GM23338 (cell line): ENCODE results near the gene PPM1H. TPM values are rescaled to one million over a fixed set of nuclear protein-coding genes. Genes with fewer than 3 reads are reported as not detected.

Experiments
- ATAC-seq: fragments of 200-7000 bp; cut with Tn5 transposase; 3 replicates; pipeline ENCODE4 v1.9.1; 2020
- DNase-seq: peaks from one replicate; pipeline ENCODE4 v3.0.0-alpha.2; 2015; ENCODE audit warnings: low spot score
- H2AFZ ChIP-seq: fragments of 200-600 bp; sonication (generic); 2 replicates; pipeline ENCODE4 v1.8.0; 2016; ENCODE audit warnings: antibody characterized with exemption, mild to moderate bottlenecking, moderate library complexity
- H3F3A ChIP-seq: fragments of 200-600 bp; sonication (generic); replicated peaks from 2 replicates; pipeline ENCODE4 v1.8.0; 2017; ENCODE audit warnings: antibody characterized with exemption, mixed run types, low read depth
- H3K27ac ChIP-seq: fragments of 200-600 bp; sonication (generic); 2 replicates; pipeline ENCODE4 v1.6.1; 2016; ENCODE audit warnings: low read depth
- H3K27me3 ChIP-seq: fragments of 200-600 bp; sonication (generic); 2 replicates; pipeline ENCODE4 v1.8.0; 2016; ENCODE audit warnings: mild to moderate bottlenecking, mixed run types, moderate library complexity; ENCODE audit not compliant: insufficient read depth
- H3K36me3 ChIP-seq: fragments of 200-600 bp; sonication (generic); 2 replicates; pipeline ENCODE4 v1.8.0; 2016; ENCODE audit warnings: mild to moderate bottlenecking; ENCODE audit not compliant: insufficient read depth
- H3K4me1 ChIP-seq: fragments of 200-600 bp; sonication (generic); 2 replicates; pipeline ENCODE4 v1.8.0; 2016; ENCODE audit warnings: mild to moderate bottlenecking, moderate library complexity; ENCODE audit not compliant: insufficient read depth
- H3K4me2 ChIP-seq: fragments of 200-600 bp; sonication (generic); 2 replicates; pipeline ENCODE4 v1.7.1; 2017; ENCODE audit warnings: mixed run types
- H3K4me3 ChIP-seq: fragments of 200-600 bp; sonication (generic); 2 replicates; pipeline ENCODE4 v1.6.1; 2016; ENCODE audit warnings: mixed run types
- H3K79me2 ChIP-seq: fragments of 200-600 bp; sonication (generic); replicated peaks from 2 replicates; pipeline ENCODE4 v1.8.0; 2017; ENCODE audit warnings: mild to moderate bottlenecking; ENCODE audit not compliant: insufficient read depth
- H3K9me2 ChIP-seq: fragments of 200-600 bp; sonication (generic); 2 replicates; pipeline ENCODE4 v1.8.0; 2017; ENCODE audit not compliant: insufficient read depth
- H4K20me1 ChIP-seq: fragments of 200-600 bp; sonication (generic); replicated peaks from 2 replicates; pipeline ENCODE4 v1.8.0; 2017; ENCODE audit warnings: mild to moderate bottlenecking; ENCODE audit not compliant: insufficient read depth
- H3K27ac Mint-ChIP-seq: 2 replicates; pipeline ENCODE4 v1.8.0; 2020; ENCODE audit warnings: inconsistent platforms, mild to moderate bottlenecking, moderate library complexity, mixed read lengths
- H3K27me3 Mint-ChIP-seq: 3 replicates; pipeline ENCODE4 v1.8.0; 2022; ENCODE audit warnings: low read depth, mild to moderate bottlenecking, moderate library complexity, mixed read lengths, inconsistent platforms; ENCODE audit not compliant: insufficient read depth, poor library complexity
- H3K36me3 Mint-ChIP-seq: 3 replicates; pipeline ENCODE4 v1.8.0; 2021; ENCODE audit warnings: low read depth, mild to moderate bottlenecking, inconsistent platforms, moderate library complexity, mixed read lengths
- H3K4me1 Mint-ChIP-seq: 3 replicates; pipeline ENCODE4 v1.8.0; 2020; ENCODE audit warnings: mild to moderate bottlenecking, inconsistent platforms, mixed read lengths
- H3K4me3 Mint-ChIP-seq: 3 replicates; pipeline ENCODE4 v1.8.0; 2021; ENCODE audit warnings: moderate library complexity, mild to moderate bottlenecking, inconsistent platforms, mixed read lengths
- H3K9me3 Mint-ChIP-seq: 3 replicates; pipeline ENCODE4 v1.8.0; 2020; ENCODE audit warnings: moderate library complexity, mild to moderate bottlenecking, inconsistent platforms, mixed read lengths
- CREB1 ChIP-seq: fragments of 250-450 bp; sonication (Bioruptor Pico); IDR thresholded peaks from 2 replicates; pipeline ENCODE4 v1.5.0; 2020; ENCODE audit warnings: low read depth, mild to moderate bottlenecking, moderate library complexity
- CTCF ChIP-seq, 2 experiments: fragments of 200-600 bp in 1 of 2; sonication (generic) in 1 of 2; conservative IDR thresholded peaks; 2 replicates each; pipeline versions ENCODE4 v1.5.1 to v1.6.1; 2016 to 2017; ENCODE audit warnings: antibody characterized with exemption in 2 of 2, low read depth in 2 of 2, mild to moderate bottlenecking in 2 of 2, moderate library complexity in 1 of 2
- EZH2 ChIP-seq: fragments of 200-600 bp; sonication (generic); IDR thresholded peaks from one replicate; pipeline ENCODE4 v1.8.0; 2017; ENCODE audit warnings: antibody characterized with exemption, mild to moderate bottlenecking, low read depth; ENCODE audit not compliant: unreplicated experiment
- EZH2phosphoT487 ChIP-seq: fragments of 200-600 bp; sonication (generic); IDR thresholded peaks from one replicate; pipeline ENCODE4 v1.8.1; 2018; ENCODE audit warnings: antibody characterized with exemption; ENCODE audit not compliant: unreplicated experiment
- NANOG ChIP-seq: IDR thresholded peaks from 2 replicates; pipeline ENCODE4 v1.6.1; 2016; ENCODE audit warnings: antibody characterized with exemption, borderline replicate concordance
- REST ChIP-seq: IDR thresholded peaks from one replicate; pipeline ENCODE4 v1.6.1; 2018; ENCODE audit warnings: antibody characterized with exemption; ENCODE audit not compliant: unreplicated experiment
- ZNF331 ChIP-seq: fragments of 250-450 bp; sonication (Bioruptor Pico); IDR thresholded peaks from 2 replicates; pipeline ENCODE4 v1.5.0; 2020; ENCODE audit warnings: low read depth, mild to moderate bottlenecking, moderate library complexity
- polyA plus RNA-seq: library from polyadenylated mRNA; unstranded; fragments of >200 nt; fragmentation: Nextera tagmentation; extraction: Ambion mirVana; gene quantifications from 2 replicates; pipeline ENCODE4 v1.2.1, GENCODE V29; 2016
- total RNA-seq: library from RNA; depleted of rRNA; stranded (reverse); fragments of >200 nt; shearing (Covaris generic); gene quantifications from 2 replicates; pipeline ENCODE4 v1.2.3, GENCODE V29; 2014

The PPM1H gene
- total and polyA plus RNA-seq, 2 experiments from 2014 or later = 11.4 to 41.2 TPM

GRCh38 chr12:62969695-62970094 is 34.7 kb upstream of the PPM1H start:
- Histone ChIP-seq H3K4me2 (no peak overlapping the region), H3K4me3 (no peak overlapping the region), H4K20me1 (no peaks in the 10 kb centered on the region), H3K9me2 (no peaks in the 10 kb centered on the region), H3K27ac (no peak overlapping the region), H3F3A (no peaks in the 10 kb centered on the region), H3K79me2 (no peaks in the 10 kb centered on the region), H2AFZ (no peak overlapping the region; the same call in 1 of the 2 replicates), H3K27me3 (no peaks in the 10 kb centered on the region; the same call in 1 of the 2 replicates), H3K4me1 (no peaks in the 10 kb centered on the region), H3K36me3 (no peaks in the 10 kb centered on the region)
- peaks cover 7% of the 10 kb centered on the region for H3K27me3 Mint-ChIP-seq
- peaks cover 7% of the 10 kb centered on the region; the same call in 2 of the 3 replicates for H3K4me1 Mint-ChIP-seq
- TF ChIP-seq CREB1 (CRISPR knock-in tag) (no peak), CTCF (conservative IDR thresholded peaks at IDR 0.05; ENCODE audit: low read depth in 2 of 2) (no peak), EZH2phosphoT487 (no peak)
- no peak overlapping the region for H3K27ac Mint-ChIP-seq
- DNase-seq = no peak
- H3K9me3 Mint-ChIP-seq = no peaks in the 10 kb centered on the region
- no peak overlapping the region for H3K4me3 Mint-ChIP-seq
- no peaks in the 10 kb centered on the region for H3K36me3 Mint-ChIP-seq
- no peak for ATAC-seq

- Histone ChIP-seq H3K4me1 (no peaks in the 10 kb centered on the region), H3K36me3 (no peaks in the 10 kb centered on the region), H3K4me2 (no peak overlapping the region), H3K27ac (no peak overlapping the region), H4K20me1 (no peaks in the 10 kb centered on the region), H3K4me3 (no peak overlapping the region), H3K27me3 (no peaks in the 10 kb centered on the region; the same call in 1 of the 2 replicates), H3F3A (no peaks in the 10 kb centered on the region), H3K79me2 (no peaks in the 10 kb centered on the region), H2AFZ (no peak overlapping the region; the same call in 1 of the 2 replicates), H3K9me2 (no peaks in the 10 kb centered on the region)
- Mint-ChIP-seq H3K36me3 (no peaks in the 10 kb centered on the region), H3K4me1 (peaks cover 7% of the 10 kb centered on the region; the same call in 2 of the 3 replicates), H3K9me3 (no peaks in the 10 kb centered on the region), H3K27me3 (peaks cover 7% of the 10 kb centered on the region), H3K27ac (no peak overlapping the region), H3K4me3 (no peak overlapping the region)
- DNase-seq (no peak), ATAC-seq (no peak)
- no peak for TF ChIP-seq EZH2phosphoT487
- TF ChIP-seq ZNF331 = no peak
- TF ChIP-seq REST = no peak
- no peak for TF ChIP-seq NANOG
- TF ChIP-seq CTCF (conservative IDR thresholded peaks at IDR 0.05; ENCODE audit: low read depth in 2 of 2) = no peak
- no peak for TF ChIP-seq EZH2
These were observed 32.8 kb upstream of the PPM1H start for GRCh38 chr12:62967701-62968100.
